ENCODE data around the gene LUZP1. TPM values are rescaled to one million over a fixed set of nuclear protein-coding genes. Genes with fewer than 3 reads are reported as not detected.

Gene LUZP1
- polyA plus RNA-seq, 1 of the 3 experiments (the other 2 are of a cell fraction) = 8.9 TPM

- Histone ChIP-seq H4K20me1 (ENCODE audit: insufficient read depth) (peaks cover 17% of the 10 kb centered on the region), H3K27me3 (ENCODE audit: insufficient read depth) (no peaks in the 10 kb centered on the region), H3K79me2 (ENCODE audit: insufficient read depth) (peaks cover 80% of the 10 kb centered on the region), H2AFZ (ENCODE audit: low read depth) (no peak overlapping the region), H3K4me3 (ENCODE audit: low read depth in 2 of 2, low read length in 1 of 2) (no peak overlapping the region), H3K4me2 (no peak overlapping the region), H3K9me2 (no peaks in the 10 kb centered on the region), H3K9me3 (no peaks in the 10 kb centered on the region), H3F3A (replicated peaks; ENCODE audit: insufficient read depth) (peaks cover 11% of the 10 kb centered on the region), H3K27ac (ENCODE audit: low read depth in 2 of 2, low read length in 1 of 2) (peak overlapping the region in 1 of 2 experiments; percentile 22; a peak in 1 of 4 replicates), H3K9ac (no peak overlapping the region), H3K4me1 (ENCODE audit: control insufficient read depth in 1 of 2, insufficient read depth in 2 of 2, low read depth in 1 of 2, low read length in 1 of 2) (peaks cover 0 to 7% of the 10 kb centered on the region in 2 experiments; a peak in 2 of 4 replicates), H3K36me3 (replicated peaks in 1 of 2; ENCODE audit: control insufficient read depth in 1 of 2, insufficient read depth in 2 of 2, low read length in 1 of 2) (peaks cover 0 to 20% of the 10 kb centered on the region in 2 experiments)
- ChIA-PET POLR2A (no interaction called here), CTCF (interaction anchor here (1.1 to 2.6 kb wide), 2 partner anchors 15 to 141 kb away, joined by 4 to 9 read pairs; no protein-coding TSS in a partner anchor)
- TF ChIP-seq SIN3A (IDR thresholded peaks at IDR 0.05; ENCODE audit: borderline replicate concordance, low read depth, low read length) (no peak), ELF1 (IDR thresholded peaks at IDR 0.05) (no peak), JUND (IDR thresholded peaks at IDR 0.05) (no peak), TAF1 (IDR thresholded peaks at IDR 0.05; ENCODE audit: borderline replicate concordance, low read depth, low read length) (no peak), NRF1 (IDR thresholded peaks at IDR 0.05; ENCODE audit: low read depth, low read length) (no peak), MEF2A (IDR thresholded peaks at IDR 0.05; ENCODE audit: borderline replicate concordance, low read depth) (no peak), GABPA (IDR thresholded peaks at IDR 0.05; ENCODE audit: low read depth) (no peak), FOSL2 (IDR thresholded peaks at IDR 0.05; ENCODE audit: borderline replicate concordance, low read depth) (no peak), MAX (IDR thresholded peaks at IDR 0.05; ENCODE audit: low read depth) (no peak)
- DNase-seq = no peak
- 96% methylated on average over 3 of the region's 3 CpGs for WGBS (ENCODE audit: low lambda C conversion rate)
Measured at GRCh38 chr1:23044035-23044434, 124.6 kb downstream of the LUZP1 start.

DNA sequence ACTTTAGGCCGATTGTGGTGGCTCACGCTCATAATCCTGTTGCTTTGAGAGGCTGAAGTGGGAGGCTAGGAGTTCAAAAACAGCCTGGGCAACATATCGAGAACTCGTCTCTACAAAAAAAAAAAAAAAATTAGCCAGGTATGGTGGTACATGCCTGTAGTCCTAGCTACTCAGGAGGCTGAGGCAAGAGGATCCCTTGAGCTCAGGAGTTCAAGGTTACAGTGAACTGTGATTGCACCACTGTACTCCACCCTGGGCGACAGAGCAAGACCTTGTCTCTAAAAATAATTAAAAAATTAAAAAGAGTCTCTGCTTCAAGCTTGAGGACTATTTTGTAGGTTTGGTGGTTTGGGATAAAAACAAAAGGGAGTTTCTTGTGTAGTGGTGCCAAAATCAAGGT lies 128.1 kb downstream of the LUZP1 start:
- H3F3A ChIP-seq (replicated peaks; ENCODE audit: insufficient read depth) = no peaks in the 10 kb centered on the region
- peaks cover 33% of the 10 kb centered on the region for H4K20me1 ChIP-seq (ENCODE audit: insufficient read depth)
- no peaks in the 10 kb centered on the region for H3K9me3 ChIP-seq
- H3K36me3 ChIP-seq (replicated peaks in 1 of 2; ENCODE audit: control insufficient read depth in 1 of 2, insufficient read depth in 2 of 2, low read length in 1 of 2) = peaks cover 0 to 10% of the 10 kb centered on the region in 2 experiments
- H3K9ac ChIP-seq = no peak overlapping the region
- WGBS (ENCODE audit: low lambda C conversion rate) = 96% methylated on average over 5 of the region's 5 CpGs
- no peaks in the 10 kb centered on the region for H3K9me2 ChIP-seq
- ChIA-PET POLR2A (no interaction called here), CTCF (interaction anchor here (0.9 to 1.2 kb wide), 2 partner anchors 15 to 144 kb away, joined by 3 read pairs; no protein-coding TSS in a partner anchor)
- H3K27ac ChIP-seq (ENCODE audit: low read depth in 2 of 2, low read length in 1 of 2) = no peak overlapping the region
- H3K4me2 ChIP-seq = no peak overlapping the region
- peaks cover 0 to 7% of the 10 kb centered on the region in 2 experiments; a peak in 2 of 4 replicates for H3K4me1 ChIP-seq (ENCODE audit: control insufficient read depth in 1 of 2, insufficient read depth in 2 of 2, low read depth in 1 of 2, low read length in 1 of 2)
- H3K4me3 ChIP-seq (ENCODE audit: low read depth in 2 of 2, low read length in 1 of 2) = no peak overlapping the region
- H2AFZ ChIP-seq (ENCODE audit: low read depth) = no peak overlapping the region
- H3K79me2 ChIP-seq (ENCODE audit: insufficient read depth) = peaks cover 86% of the 10 kb centered on the region
- H3K27me3 ChIP-seq (ENCODE audit: insufficient read depth) = no peaks in the 10 kb centered on the region
- no peak for DNase-seq
- TF ChIP-seq JUND (IDR thresholded peaks at IDR 0.05) (no peak), TCF12 (IDR thresholded peaks at IDR 0.05) (no peak), FOXJ3 (CRISPR knock-in tag; IDR thresholded peaks at IDR 0.05) (no peak), FOSL2 (IDR thresholded peaks at IDR 0.05; ENCODE audit: borderline replicate concordance, low read depth) (no peak), RFX5 (IDR thresholded peaks at IDR 0.05; ENCODE audit: low read length) (no peak), CHD2 (IDR thresholded peaks at IDR 0.05; ENCODE audit: low read length, partially characterized antibody) (no peak), POLR2AphosphoS5 (IDR thresholded peaks at IDR 0.05; ENCODE audit: low read depth, low read length) (no peak), FOXM1 (IDR thresholded peaks at IDR 0.05; ENCODE audit: low read depth) (no peak), PBX3 (IDR thresholded peaks at IDR 0.05) (no peak), MEF2A (IDR thresholded peaks at IDR 0.05; ENCODE audit: borderline replicate concordance, low read depth) (no peak), USF2 (IDR thresholded peaks at IDR 0.05; ENCODE audit: borderline replicate concordance, low read depth, low read length) (no peak), RCOR1 (IDR thresholded peaks at IDR 0.05; ENCODE audit: low read length) (no peak), RAD21 (IDR thresholded peaks at IDR 0.05; ENCODE audit: low read length) (no peak), MXI1 (IDR thresholded peaks at IDR 0.05; ENCODE audit: low read depth, low read length) (no peak), EZH2phosphoT487 (IDR thresholded peaks at IDR 0.05; ENCODE audit: borderline replicate concordance, low read depth) (no peak), ELF1 (IDR thresholded peaks at IDR 0.05) (no peak), REST (IDR thresholded peaks at IDR 0.05; ENCODE audit: low read depth, low read length) (no peak)
- TF ChIP-seq, protein P1, sequence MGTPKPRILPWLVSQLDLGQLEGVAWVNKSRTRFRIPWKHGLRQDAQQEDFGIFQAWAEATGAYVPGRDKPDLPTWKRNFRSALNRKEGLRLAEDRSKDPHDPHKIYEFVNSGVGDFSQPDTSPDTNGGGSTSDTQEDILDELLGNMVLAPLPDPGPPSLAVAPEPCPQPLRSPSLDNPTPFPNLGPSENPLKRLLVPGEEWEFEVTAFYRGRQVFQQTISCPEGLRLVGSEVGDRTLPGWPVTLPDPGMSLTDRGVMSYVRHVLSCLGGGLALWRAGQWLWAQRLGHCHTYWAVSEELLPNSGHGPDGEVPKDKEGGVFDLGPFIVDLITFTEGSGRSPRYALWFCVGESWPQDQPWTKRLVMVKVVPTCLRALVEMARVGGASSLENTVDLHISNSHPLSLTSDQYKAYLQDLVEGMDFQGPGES (IDR thresholded peaks at IDR 0.05; ENCODE audit: low read depth, low read length) = no peak
